HG02642 (cell line): ENCODE measurements around the gene NECTIN1.

Experiments
- ATAC-seq: cut with Tn5 transposase; IDR thresholded peaks from one replicate; pipeline ENCODE4 v1.9.1; 2021; ENCODE audit warnings: mild to moderate bottlenecking; ENCODE audit not compliant: unreplicated experiment, poor library complexity

Gene NECTIN1

DNA sequence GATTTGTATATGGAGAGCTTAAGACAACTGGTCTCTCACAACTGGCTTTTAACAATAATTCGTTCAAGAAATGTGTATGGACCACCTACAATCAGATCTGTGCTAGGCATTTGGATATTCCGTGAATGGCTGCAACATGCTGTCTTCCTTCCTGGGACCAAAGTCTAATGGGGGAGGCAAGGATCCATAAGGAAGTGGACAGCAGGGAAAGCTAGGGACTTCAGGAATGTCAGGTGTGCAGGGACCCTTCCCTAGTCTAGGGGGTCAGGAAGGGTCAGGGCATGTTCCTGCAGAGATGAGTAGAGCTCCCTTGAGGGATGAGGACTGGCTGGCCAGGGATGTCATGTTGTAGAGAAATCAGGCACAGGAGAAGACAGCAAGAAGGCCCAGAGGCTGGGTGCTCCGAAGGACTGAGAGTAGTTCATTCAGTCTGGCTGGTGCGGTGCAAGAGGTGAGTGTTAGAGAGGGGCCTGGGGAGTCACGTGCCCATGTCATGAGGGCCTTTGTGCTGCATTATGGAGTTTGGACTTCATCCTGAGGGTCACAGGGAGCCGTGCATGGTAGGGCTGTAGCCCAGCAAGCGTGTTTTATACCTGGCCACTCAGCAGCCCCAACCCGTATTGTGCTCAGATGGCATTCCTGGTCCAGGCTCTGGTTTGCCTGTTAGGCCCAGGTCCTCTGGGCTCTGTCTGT is 8.5 kb upstream of the NECTIN1 start:
- no peak for ATAC-seq

DNA sequence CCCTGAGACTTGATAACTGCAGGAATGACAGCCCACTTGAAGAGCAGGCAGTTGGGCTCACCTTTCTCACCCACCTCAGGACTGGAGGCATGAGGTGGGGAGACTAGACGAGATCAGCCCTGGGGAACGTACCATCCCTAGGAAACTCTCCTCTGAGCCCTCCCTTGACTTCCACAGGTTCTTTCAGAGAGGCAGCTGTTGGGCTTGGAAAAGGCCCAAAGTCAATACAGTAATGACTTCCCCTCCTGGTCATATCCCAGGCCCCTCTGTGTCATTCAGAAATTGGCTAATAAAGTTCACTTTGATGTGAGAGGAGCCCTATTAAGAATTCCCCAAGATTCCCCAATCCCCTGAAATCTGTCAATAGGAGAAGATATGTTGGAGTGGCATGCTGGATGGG is 5.8 kb upstream of the NECTIN1 start:
- ATAC-seq = no peak

DNA sequence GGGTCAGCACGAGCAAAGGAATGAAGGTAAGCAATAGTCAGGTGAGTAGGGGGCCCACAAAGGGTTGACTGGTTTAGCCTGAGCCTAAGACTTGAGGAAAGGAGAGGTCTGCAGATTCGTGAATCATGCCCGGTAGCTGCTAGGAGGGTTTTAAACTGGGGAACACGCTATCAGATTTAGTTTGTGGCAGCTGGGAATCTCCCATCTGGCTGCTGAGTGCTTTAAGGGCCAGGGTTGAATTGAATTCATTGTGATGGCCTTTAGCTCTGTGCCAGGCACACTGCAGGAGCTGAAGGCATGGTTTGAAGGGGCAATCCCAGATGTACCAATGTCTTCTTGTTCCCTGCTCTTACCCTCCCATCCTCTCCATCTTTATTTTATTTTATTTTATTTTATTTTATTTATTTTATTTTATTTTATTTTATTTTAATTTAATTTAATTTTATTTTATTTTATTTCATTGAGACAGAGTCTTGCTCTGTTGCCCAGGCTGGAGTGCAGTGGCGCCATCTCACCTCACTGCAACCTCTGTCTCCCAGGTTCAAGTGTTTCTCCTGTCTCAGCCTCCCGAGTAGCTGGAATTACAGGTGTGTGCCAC is 1.9 kb upstream of the NECTIN1 start:
- ATAC-seq = no peak

DNA sequence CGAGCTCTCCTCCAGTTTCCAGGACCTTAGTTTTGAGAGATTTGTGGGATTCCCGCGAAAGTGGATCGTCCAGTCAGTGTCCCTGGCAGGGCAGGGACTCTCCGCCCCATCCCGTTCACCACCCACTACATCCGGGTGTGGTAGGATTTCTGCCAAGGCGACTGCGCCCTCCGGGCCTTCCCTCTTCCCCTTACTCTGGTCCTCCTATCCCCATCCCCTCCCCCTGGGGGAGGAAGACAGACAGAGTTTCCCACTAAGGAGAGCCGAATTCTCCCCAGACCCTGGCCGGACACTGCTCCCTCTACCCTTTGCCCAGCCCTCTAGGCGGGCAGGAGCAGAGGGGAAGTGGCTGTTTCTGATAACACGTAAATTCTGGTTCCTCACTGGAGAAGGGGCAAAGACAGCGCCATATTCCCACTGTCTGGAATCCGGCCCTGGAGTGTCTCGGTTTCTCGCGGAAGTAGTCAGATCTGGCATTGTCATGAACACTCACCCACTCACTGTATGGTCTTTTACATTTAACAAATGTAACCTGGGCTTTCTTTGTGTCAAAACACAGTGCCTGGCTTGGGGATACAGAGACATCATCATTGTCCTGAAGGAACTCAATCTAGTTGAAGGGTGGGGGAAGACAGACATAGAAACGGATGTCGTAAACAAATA is 1.1 kb upstream of the NECTIN1 start:
- no peak for ATAC-seq

DNA sequence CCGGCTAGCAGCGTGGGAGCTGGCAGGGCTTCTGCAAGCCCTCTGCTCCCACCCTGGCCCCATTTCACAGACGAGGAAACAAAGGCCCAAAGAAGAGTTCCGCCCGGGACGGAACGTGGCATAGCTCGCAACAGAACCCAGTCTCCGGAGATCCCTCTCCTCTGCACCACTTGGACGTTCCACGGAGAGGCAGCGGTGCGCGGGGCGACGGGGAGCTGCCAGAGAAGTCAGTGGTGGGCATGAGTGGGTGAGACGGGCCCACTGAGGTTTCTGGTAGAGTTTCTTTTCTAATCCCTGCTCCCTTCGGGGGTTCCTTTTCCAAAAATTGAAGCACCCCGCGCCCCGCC is 554 bp upstream of the NECTIN1 start:
- ATAC-seq = no peak

DNA sequence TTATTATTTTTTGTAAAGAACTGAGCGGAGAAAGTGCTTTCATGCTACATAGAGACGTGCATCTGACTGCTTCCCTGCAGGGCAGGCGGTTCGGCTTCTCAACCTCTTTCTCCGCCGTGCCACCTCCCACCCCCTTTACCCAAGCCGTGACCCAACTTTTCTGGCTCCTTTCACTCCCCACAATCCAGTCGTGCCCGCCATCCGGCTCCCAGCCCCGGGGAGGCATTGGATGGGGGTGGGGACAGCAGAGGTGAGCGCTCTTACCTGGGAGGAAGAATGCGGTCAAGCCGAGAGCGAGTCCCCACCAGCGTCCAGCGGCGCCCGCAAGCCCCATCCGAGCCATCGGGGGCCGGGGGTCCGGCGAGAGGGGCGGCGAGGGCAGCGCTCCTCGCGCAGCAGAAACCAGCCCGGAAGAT is 781 bp downstream of the NECTIN1 start:
- ATAC-seq = no peak

DNA sequence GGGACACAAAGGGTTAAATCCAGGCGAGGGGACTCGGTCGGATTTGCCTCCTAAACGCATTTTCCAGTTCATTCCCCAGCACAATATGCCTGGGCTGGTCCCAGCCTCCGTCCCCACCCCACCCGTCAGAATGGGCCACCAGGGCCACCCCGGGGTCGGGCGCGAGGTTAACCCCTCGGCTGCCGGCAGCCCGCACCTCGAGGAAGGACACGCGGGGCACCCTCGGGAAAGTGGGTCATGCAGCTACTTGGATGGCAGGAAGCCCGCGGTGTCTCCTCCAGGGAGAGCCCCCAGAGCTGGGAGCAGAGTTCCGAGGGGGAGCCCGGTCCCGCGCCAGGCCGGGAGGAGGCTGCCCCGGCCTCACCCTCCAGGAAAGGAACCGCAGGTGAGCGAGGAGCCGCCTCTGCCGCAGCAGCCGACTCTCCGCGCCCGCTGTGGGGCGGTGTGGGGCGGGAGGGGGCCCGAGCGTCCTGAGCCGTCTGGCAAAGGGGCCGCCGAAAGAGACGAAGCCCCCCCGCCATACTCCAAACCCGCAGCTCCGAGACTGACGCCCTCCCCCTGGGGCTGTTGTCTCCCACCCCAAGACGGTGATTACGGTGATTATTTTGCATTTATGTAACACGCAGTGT is 1.4 kb downstream of the NECTIN1 start:
- ATAC-seq = no peak

DNA sequence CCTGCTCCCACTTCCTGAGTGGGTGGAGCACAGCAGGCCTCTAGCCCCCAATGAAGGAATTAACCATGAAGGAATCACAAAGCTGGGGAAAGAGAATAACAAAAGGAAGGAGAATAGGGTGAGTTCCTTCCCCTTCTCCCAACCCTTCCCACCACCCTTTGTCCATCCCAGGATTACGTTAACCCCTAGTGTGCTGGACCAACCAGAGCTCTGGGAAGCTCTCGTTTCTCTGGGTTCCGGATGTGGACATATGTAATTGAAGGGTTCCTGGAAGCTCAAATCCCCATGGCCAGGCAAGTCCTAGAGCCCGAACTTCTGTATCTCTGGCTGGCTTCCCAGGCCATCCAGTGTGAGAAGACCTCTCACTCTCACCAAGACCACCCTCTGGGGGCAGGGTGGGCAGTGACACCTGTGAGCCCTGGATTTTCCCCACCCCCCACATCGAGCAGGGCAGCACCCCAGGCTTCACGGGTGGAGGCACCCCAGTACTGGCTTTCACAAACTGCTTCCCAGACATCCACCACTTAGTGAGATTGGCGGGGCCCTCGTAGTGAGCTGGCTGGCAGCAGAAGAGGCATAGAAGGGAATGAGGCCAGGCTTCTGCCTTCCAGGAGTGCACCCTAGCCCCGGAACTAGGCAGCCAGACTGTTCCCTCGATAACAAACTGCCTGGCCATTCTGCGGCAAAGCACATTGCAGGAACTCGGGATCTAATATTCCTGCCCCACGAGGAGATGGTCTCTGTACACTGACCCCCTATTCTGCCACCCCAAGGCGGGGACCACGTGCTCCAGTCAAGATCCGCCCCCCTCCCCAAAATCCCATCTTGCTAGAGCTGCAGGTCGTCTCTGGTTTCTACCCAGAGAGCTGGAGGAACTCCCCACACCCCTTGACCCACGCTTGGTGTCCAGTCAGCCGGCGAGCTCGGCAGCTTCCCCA is 2.1 kb downstream of the NECTIN1 start:
- no peak for ATAC-seq

DNA sequence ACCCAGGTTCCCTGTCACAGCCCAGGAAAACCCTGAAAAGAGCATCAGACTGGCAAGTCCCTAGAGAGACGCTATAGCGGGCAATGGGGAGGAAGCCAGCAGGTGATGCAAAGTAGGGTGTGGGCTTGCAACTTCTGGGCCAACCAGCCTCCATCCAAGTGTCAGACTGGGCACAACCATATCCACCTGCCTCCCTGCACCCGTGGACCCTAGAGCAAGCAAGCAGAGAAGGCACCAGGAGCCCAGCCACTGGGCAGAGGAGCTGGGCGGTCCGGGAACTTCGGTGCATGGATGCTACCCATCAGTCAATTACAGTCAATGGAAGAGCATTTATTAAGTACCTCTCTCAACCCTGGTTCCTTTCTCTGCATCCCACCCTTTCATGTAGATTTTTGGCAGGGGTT is 2.8 kb downstream of the NECTIN1 start:
- ATAC-seq = no peak

DNA sequence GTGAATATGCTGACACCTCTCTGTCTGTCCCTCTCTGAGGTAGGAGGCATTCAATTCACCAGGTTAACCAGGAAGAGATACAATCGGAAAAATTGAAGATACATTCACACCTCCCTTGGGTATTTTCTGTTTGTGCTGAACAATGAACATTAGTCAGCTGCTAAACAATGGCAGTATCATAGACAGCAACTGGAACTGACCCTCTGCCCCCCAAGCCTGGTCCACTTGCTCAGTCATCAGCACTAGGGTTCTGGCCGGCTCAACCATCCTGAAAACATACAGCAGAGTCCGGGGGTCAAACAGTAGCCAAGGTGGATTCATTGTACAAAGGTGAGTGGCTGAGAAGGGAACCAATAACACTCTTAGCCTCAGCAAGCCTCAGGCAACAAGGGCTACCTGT is 4.0 kb downstream of the NECTIN1 start:
- no peak for ATAC-seq

DNA sequence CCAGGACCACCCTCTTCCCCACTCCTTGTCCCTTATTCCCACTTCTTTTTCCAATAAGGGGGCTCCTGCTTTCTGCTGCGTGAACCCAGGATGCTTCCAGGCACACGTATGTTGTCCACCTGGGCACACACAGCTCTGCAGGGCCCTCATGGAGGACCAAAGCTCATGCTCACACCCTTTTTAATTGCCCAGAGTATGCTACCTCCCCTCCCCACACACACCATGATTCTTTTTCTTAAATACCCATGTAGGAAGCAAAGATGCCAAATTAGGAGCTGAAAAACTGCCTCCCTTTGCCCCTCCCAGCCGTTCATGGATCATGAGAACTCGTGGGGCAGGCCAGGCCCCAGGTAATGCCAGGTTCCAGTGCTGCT is 5.1 kb downstream of the NECTIN1 start:
- ATAC-seq = no peak

DNA sequence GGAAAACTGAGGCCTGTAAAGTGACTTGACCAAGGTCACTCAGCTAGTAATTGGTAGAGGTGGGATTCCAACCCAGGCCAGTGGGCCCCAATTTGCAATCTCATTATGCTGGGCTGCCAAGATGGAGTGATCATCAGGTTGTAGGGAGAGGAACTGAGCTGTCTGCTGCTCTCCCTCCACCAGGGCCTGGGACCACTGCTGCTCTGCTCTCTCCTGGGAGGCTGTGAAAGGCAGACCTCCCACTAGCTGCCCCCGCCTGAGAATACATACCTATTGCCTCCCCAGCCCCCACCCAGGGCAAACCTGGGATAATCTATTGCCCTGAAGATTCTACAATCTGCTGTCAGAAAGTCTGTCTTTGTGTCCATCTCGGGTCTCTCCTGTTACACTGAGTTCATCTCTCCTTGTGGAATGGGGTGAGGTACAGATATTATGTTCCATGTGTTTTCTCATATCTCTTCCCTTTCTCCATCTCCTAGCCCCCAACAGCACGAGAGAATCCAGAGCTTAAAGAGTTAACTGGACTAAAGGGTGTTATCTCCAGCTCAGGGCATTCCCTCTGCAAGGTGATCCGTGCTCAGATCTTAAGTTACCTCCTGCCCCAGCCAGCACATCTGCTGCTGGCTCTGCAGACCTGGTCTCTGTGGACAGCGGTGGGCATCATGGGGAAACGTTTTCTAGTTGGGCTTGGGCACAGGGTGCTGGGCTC is 5.6 kb downstream of the NECTIN1 start:
- no peak for ATAC-seq

DNA sequence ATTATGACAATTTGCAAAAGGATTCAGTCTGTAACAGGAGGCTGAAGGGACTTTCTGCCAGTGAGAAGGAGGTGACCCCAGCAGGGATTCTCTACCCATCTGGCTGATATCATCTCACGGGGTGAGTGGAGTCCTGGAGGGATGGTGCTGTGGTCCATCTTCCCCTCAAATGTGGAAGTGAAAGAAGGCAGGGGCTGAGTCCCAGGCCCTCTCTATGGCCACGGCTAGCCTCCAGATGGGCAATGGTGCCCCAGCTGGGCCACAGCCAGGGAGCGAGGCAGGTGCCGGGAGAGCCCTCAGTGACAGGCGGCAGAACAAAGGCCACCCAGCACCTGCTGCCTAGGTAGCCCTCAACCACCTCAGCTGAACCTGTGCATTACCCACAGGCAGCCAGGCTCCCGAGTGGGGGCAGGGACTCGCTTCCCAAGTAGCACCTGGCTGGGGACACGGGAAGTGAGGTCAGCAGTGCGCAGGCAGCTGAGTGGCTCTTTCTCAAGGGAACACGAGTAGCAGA is 6.7 kb downstream of the NECTIN1 start:
- no peak for ATAC-seq

DNA sequence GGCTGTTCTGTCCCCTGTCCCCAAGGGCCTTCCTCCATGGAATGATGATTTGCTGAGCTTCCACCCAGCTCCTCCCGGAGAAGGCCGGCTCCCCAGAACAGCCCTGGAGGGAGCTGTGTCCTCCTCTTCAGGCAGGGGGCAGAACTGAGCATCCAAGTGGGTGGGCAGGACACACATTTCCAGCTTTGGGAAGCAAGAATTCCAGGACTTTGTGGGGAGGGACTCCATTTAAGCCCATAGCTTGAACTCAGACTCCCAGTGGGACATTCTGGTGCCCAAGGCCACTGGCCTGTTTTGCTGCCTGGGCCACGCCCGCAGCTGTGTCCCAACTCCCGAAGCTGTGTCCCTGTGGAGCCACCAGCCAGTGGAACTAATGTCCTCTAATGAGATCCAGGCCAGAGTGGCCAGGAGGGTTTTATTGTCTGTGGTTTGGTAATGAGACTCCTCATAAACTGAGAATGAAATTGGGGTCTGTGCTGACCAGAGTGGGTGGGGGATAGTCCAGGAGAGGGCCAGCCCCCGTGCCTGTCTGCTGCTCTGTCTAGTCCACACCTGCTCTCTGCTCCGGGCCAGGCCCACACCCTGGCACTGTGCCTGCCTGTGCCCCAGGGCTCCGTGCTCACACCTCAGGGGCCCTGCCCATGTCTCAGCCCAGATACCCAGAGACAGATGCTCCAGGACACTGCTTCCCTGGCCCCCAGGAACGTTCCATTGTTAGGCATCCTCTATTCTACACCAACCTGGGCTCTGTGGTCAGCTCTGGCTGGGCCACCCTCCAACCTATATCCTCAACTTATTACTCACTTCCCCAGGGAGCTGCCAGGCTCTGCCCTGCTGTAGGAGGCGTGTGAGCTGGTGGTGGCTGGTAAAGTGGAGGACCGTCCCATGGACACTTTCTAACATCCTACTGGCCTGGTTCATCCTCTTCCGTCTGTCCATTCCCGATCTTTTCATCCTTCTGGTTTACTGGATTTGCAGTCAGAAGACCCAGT is 7.6 kb downstream of the NECTIN1 start:
- no peak for ATAC-seq

DNA sequence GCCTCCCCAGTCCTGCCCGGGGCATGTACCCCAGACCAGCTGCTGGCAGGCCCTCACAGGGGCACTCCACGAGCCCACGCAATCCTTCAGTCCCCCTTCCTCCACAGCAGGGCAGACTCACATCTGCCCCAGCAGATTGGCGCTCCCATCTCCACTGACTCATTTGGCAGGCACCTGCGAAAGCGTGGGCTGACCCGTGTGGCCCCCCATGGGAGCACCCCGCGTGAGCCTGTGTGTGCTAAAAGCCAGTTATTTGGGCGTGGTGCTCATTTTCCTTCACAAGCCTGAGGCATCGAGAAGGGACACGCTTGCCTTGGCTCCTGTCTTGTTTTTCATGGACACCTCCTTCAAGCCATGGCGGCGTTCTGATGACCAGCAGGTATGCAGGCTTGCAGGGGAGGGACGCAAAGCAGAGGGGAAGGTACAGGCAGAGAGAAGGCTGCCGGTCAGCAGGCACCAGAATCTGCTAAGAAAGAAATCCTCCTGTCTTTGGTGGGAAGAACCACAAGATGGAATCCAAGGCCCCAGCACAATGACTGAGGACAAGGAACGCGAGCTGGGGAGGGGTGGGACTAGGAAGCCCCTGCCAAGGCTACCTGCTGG is 8.6 kb downstream of the NECTIN1 start:
- ATAC-seq = no peak

DNA sequence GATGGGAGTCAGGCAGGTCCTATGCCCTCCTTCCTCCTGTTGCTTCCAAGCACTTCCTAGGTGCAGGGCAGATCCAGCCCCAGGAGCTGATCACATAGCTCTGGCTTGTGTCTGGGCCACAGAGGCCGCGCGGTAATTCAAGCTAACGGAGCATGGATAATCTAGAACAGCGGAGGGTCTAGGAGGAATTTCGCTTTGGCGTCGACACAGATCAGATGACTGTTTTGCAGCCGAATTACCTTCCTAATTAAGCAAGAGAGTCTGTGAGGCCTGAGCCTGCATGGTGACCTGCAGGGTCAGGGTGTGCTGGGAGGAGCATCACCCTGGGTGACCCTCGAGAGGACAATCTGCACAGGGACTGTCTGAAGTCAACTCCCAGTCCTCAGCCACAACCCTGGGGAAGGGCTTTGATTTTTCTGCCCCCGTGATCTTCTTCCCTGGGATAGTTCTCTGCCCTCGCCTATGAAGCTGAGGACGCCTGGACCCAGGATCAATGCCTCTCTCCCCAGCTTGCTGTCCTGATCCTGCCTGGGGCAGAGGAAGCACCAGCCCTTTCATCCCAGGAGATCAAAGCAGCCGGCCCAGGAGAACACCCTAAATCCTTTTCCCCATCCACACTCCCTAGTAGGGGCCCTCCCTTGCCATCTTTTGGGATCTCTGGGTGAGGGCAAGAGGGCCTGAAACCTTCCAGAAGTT is 11.0 kb downstream of the NECTIN1 start:
- no peak for ATAC-seq
